GM21717 (cell line): ENCODE data around the gene SH2D3A.

Experiments
- ATAC-seq: cut with Tn5 transposase; IDR thresholded peaks from one replicate; pipeline ENCODE4 v1.9.1; 2021; ENCODE audit warnings: mild to moderate bottlenecking, moderate library complexity; ENCODE audit not compliant: unreplicated experiment

The SH2D3A gene

DNA sequence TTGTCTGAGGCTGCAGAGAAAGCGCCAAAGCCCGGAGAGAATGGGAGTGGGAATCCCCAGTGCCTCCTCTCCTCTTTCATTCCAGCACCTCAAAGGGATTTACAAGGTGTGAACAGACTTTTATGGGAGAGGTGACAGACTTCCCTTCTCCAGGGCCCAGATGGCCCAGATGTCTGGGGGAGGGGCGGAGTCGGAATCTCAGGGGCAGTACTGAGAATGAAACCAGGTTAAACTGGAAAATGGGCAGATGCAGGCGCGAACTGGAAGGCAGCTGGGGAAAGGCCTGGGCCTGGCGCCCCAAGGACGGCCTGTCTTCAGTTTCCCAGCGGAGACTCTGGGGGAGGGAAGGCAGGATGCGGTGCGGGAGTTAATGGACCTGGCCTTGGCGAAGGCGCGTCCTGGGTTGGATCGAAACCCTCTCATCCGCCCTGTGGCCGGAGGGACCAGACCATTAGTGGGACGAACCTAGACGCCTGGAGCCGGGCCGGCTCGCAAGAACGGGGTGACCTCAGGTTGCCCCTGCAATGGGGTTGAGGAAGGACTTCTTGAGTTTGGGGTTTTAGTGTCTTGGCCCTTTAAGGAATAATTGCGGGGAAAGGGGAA is 28.3 kb downstream of the SH2D3A start:
- ATAC-seq: no peak

DNA sequence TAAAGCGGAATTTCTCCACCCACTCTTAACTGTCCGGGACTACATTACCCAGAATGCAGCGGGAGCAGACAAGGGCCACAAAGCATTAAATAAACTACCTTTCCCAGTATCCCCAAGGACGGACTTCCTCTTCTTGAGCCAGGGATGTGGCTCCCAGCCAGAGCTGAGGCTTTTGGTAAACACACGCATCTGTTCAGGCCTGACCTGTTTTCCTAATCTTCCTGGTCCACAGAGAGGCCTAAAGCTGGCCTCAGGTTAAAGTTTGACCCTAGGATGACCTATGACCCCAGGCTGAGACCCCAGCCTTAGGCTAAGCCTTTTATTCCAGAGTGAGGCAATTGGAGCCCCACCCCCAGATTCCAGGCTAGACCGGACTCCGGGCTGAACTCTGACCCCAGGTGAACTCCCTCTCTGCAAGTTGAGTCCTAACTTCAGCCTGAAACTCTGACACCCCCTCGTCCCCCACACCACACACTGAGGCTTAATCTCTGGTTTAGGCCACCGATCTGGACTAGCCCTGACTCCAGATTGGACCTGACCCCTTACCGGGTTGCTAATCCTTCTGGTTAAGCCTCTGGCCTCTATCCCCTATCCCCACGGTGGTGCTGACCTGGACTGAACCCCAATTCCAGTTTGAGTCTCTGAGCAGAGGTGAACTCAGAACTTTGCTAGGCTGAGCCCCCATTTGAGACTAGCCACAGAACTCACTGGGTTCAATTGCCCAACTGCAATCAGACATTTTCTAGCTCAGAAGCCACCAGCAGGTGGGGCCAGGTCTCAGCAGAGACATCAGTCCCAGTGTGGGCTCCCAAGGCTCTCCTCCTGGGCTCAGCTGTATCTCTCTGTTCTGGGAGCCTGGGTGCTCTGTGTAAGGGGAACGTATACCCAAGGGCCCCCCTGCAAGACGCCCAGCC is 29.1 kb downstream of the SH2D3A start:
- ATAC-seq: no peak

DNA sequence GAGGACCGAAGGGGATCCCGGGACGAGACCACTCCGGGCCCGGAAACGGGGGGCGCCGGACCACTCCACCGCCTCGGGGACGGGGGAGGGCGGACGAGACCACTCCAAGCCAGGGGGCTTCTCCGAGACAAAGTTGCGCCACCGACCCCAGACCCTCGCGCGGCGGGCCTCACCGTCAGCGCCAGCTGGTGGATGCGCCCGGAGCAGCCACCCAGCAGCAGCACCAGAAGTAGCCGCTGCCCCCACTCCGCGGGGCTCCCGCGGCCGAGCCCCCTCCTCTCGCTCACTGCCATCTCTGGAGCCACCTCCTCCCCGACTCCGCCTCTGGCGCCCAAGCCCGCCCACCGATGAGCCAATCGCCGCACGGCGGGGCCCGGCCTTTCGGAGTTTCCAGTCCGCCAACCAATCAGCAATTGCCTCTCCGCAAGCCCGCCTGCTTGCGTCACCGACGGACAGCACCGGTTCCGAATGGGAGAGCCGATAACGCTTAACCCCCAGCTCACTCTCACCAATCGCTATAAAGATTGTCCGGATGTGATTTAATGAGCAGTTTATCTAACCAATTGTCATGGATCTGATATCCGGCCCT is 29.9 kb downstream of the SH2D3A start, which contains the start of gene GPR108:
Gene GPR108, minus strand, starts transcription at position 297 of the 589 bp plus-strand sequence. Its CDS starts 4 bp downstream, at position 293.
- peak; percentile 47 for ATAC-seq

DNA sequence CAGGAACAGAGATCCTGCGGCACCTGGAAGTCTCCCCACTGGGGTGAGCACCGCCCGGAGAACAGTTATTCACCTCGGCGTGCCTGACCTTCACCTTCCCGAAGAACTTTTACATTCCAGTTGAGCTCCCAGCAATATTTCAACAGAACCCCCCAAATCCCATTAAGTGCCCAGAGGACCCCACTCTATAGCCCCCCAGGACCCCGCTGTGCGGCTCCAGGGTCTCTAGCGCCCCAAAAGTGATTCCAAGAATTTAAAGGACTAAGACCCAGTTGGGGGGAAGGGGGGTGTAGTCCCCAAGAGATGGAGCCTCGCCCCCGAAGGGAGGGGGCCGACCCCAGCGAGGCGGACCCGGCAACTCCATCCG is 30.3 kb downstream of the SH2D3A start:
- no peak for ATAC-seq

DNA sequence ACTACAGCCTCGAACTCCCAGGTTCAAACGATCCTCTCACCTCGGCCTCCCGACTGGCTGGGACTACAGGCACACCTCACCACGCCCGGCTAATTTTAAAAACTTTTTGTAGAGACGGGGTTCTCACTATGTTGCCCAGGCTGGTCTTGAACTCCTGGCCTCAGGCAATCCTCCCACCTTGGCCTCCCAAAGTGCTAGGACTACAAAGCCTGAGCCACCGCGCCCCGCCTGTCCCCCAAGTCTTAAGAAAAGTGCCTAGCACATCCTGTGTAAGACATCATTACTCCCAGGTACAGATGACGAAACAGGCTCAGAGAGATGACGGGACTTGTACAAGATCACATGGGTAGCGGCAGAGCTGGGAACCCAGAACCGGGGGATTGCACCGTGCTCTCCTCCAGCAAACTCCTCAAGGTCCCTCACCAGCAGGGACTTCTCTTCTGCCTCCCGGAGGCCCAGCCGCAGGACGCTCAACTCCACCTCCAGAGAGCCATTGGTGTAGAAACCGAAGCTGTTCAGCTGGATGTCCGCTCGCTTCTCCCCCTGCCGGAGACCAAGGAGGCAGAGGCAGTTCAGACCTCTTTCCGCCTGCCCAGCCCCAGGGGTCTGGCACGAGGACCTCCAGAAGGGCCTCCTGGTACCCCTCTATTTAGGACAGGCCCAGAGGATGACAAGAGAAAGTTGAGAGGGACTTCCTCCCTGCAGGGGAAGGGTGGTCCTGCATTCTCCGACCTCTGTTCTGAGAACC is 30.9 kb downstream of the SH2D3A start:
- no peak for ATAC-seq

DNA sequence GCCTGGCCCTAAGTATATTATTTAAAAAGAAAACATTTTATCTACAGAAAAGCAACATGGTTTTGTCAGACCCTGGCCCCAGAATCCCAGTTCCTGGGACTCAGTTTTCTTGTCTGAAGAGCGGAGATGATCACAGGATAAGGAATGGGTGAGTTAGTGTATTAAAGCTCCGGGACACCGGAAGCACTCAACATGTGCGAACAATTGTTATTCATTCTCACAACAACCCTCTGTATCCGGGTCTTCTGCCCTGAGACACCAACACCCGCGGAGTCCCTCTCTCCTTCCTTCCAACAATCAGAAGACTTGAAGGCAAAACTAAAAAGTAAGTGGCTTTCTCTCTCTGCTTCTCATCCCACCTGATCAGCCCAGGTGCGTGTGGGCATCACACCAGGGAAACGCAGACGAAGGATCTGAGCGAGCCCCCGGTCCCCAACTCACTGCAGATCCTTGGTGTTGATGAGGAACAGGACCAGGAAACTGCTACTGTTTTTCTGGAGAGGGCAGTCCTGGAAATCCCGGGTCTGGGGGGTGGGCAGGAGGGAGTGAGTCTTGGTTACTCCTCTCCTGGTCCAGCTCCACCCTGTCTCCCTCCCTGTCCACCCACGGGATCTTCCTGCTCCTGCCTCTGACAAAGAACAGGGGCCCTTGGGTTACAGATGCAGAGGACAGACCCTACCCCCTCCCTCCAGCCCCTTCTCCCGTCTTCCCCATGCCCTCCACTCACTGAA is 31.9 kb downstream of the SH2D3A start:
- no peak for ATAC-seq

DNA sequence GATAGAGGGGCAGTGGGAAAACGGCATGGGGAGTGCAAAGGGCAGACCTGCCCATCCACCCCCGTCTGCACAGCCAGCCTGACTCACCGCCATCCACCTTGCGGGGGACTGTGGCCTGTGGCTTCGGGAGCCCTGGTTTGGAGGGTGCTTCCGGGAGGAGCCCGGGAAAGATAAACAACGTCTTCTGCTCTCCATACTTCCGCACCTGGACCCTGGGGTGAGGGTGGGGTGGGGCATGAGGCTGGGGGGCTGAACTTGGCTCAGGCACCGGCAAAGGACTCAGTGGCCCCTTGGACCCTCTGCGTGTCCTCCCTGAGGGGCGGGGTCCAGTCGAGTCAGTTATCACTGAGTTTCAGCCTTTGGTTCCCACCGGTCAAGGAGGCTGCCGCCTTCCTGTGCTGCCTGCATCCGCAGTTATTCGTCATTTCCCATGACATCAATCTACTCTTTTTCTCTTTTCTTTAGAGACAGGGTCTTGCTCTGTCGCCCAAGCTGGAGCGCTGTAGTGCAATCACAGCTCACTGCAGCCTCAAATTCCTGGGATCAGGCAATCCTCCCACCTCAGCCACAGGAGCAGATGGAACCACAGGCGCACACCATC is 33.0 kb downstream of the SH2D3A start:
- no peak for ATAC-seq

DNA sequence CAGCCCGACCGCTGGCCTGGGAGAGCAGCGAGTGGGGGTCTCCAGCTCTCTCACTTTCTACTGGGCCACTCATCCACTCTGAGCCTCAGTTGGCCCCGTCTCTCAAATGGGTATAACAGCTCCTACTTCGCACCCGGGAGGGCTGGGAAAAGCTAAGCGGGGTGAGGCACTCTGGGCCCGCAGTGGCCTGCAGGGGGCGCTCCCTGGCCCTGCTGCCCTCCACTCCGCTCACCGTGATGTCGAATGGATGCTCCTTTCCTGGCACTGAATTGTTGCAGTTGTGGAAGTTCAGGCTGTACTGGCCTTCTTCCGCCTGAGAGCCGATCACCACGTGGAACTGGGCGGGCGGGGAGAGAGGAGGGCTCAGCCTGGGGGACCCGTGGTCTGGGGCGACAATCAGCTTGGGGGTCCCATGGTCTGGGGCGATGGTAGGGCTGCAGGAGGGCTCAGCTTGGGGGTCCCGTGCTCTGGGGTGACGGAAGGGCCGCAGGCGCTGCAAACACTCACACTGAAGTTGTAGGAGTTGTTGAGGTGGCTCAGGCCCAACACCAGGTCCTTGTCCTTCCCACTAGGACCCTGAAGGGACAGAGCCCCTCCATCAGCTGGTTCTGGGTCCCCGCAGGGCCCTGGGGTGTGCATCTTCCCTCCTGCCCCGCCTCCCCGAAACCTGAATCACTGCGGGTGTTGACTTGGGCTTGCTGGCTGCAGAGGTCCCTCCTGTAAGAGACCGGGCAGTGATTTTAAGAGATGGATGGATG is 33.7 kb downstream of the SH2D3A start:
- ATAC-seq: no peak

DNA sequence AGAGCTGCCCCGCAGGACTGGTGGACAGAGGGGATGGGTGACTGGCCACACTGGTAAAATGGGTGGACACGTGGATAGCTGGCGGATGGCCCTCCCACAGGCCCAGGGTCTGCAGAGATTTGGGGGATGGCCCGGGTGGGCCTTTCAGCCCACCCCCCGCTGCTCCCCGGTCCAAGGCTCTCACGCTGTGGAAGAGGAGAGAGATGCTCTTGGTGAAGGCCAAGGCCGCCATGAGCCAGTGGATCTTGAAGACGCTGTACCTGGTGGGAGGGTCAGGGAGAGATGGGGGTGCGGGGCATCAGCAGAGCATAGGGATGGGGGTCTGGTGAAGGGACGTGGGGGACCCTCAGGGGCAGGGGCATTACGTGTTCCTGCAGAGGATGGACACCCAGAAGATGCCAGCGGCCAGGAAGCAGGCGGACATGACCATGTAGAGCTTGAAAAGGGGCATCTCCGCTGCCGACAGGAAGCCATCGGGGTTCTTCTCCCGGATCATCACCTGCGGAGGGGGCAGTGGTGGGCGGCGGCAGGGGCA is 34.4 kb downstream of the SH2D3A start:
- no peak for ATAC-seq

DNA sequence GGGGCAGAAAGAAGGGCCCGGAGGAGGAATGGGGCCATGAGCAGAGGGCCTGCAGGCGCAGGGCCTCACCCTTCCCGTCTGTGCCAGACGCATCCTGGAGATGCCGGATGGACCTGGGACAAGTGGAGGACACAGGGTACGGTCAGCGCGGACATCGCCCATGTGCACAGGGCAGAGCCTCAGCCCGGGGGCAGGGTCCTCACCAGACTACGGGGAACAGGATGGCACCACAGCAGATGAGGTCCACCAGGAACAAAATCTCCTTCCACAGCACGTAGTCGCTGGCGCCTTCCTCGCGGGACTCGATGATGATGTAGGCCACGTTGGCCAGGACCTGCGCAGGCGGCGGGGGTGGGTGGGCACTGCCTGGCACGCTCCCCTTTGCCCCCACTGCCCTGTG is 35.4 kb downstream of the SH2D3A start:
- ATAC-seq: no peak

DNA sequence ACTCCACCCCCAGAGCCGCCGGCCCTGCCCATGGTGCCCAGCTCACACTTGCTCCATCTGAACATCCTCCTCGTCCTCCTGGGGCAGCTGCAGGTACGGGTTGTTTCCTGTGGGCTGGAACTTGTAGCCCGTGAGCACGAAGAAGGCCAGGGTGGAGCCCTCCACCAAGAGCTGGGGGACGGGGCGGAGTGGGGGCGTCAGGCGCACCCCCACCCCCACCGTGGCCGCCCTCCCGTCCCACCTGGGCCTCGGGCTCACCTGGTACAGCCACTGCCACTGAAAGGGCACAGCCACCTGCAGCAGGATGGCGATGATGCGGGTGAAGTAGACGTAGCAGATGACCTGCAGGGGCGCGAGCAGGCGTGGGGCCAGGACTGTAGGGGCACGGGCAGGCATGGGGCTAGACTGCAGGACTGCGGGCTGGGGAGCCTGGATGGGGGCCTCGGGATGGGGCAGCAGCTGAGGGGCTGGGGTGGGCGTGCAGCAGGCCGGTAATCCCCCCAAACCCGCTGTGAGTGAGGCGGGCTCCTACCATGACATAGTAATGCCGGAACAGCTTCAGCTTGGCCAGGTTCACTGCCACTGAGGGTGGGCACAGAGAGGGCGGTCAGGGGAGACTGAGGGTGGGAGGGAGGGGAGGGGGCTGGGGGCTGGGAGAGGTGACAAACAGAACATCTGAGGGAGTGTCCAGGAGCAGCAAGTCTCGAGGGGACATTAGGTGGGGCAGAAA is 36.1 kb downstream of the SH2D3A start:
- ATAC-seq: no peak

DNA sequence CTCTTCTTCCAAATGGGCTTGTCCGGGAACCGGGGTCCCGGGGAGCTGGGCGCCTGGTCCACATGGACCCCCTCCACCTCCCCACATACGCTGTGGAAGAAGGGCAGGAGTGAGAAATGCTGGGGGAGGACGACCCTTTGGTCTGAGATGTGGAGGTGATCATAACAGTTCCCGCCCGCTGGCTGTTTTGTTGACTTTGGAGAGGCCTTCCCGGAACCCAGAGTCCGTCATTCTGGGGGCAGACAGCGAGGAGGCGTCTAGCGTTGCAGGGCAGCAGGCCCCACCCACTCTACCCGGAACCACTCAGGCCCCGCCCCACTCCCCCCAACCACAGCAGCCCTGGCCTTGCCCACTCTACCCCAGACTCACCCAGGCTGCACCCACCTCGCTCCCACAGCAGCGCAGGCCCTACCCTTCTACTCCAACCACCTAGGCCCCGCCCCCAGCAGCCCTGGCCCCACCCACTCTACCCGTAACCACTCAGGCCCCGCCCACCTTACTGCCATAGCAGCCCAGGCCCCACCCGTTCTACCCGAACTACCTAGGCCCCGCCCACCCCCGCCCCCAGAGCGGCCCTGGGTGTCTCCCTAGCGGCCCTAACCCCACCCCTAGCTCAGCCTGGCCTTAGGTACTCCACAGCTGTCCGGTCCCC is 37.0 kb downstream of the SH2D3A start:
- ATAC-seq: no peak

DNA sequence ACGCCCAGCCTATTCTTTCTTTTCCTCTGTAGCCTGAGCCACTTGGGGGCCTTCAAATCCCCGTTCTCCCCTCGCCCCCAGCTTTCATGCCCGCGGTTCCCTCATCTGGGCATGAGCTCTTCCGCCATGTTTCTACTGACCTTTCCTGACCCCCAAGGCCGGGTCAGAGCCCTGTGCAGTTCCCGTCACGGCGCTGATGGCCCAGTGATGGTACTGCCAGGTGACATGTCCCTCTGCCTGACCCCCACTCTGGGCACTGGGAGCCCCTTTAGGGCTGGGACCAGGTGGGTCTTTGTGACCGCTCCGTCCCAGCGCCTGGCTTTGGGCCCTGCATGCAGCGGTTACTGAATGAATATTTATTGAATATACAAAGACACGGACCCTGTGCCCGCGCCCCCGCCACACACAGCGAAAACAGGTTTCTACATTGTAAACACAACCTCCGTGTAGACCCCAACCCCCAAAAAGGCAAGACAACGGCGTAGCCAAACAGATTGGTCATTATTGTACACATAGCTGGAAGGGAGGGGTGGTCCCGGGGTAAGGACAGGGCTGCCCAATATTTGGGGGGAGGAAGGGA is 37.6 kb downstream of the SH2D3A start:
- ATAC-seq: no peak

DNA sequence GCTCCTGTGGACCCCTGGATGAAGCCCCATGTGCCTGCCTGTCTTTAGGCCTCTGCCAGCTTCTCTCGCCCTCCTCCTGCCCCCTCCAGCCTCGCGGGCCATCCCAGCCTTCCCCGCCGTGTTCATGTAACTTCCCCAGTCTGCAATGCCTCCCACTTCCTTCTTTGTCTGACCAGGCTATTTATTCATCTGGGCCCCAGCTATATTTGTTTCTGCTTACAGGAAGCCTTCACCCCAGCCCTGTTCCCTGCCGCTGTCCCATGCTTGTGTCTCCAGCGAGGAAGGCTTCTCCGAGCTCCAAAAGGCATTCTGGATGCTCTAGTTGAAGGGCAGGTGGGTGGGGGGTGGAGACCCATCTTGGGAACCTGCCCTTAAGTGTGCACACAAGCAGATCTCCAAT is 38.9 kb downstream of the SH2D3A start:
- no peak for ATAC-seq

DNA sequence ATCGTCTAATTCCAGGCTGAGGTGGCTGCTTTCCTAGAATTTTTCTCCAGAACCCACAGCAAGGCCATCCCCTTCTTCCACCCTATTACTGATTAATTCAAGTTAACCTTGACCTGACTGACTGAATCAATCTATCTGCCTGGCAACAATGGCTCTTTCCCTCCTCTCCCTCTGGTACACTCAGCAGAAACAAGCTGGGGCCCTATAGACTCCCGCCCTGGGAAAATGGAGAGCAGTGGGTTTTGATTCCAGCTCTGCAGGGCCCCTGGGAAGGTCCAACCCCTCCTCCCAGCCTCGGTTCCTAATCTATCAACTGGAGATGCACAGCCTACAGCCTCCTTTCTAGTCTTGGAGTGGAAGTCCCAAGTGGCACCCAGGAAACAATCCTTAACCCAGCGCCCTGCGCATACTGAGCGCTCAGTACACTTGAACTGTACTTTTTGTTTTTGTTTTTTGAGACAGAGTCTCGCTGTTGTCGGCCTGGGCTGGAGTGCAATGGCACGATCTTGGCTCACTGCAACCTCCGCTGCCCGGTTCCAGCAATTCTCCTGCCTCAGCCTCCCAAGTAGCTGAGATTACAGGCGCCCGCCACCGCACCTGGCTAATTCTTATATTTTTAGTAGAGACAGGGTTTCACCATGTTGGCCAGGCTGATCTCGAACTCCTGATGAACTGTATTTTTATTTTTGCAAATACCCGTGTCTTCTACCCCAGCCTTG is 41.6 kb downstream of the SH2D3A start:
- ATAC-seq: no peak

DNA sequence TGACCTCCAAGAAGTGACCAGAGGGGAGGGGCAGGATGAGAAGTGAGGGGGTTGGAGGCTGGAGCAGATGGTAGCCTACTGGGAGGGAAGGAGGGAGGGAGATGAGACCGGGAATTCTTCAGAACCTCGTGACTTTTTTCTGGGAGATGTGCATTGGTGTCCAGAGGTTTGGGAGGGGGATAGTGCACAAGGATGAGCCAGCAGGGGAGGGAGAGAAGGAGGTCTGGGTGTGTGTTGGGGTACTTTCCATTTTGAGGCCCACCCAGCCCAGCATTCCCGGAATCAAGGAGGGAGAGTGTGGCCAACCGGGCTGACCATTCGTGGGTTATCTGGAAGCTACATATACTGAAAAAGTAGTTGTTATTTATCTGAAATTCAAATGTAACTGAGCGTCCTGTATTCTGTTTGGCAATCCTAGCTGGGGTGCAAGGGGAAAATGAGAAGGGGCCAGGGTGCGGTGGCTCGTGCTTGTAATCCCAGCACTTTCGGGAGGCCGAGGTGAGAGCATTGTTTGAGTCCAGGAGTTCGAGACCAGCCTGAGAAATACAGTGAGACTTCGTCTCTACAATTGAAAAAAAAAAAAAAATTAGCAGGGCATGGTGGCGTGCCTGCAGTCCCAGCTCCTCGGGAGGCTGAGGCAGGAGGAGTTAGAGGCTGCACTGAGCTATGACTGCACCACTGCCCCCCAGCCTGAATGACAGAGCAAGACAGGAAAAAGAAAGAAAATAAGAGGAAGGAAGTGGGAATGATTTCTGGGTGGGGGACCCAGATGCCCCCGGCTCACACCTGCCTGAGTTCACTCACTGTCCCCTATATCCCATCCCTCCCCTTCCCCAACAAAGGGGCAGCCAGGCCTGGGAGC is 42.4 kb downstream of the SH2D3A start:
- no peak for ATAC-seq
